Measurements from ENCODE around the gene CDCA3.

- TF ChIP-seq CTCF (IDR thresholded peaks at IDR 0.05; ENCODE audit: insufficient read depth, low read depth, low read length) = no peak
- no peak for TF ChIP-seq EZH2 (IDR thresholded peaks at IDR 0.05; ENCODE audit: insufficient read depth, low read length)
Observed at GRCh38 chr12:6828781-6829535, 22.1 kb downstream of the CDCA3 start.

All from astrocyte (in vitro differentiated cells and primary cell).